ENCODE measurements around the gene LEUTX.
"Not testable (repeated sequence)": the region's sequence is repeated elsewhere in the genome, so short reads cannot be mapped to it uniquely, and the experiment has no call there.

Gene LEUTX, protein sequence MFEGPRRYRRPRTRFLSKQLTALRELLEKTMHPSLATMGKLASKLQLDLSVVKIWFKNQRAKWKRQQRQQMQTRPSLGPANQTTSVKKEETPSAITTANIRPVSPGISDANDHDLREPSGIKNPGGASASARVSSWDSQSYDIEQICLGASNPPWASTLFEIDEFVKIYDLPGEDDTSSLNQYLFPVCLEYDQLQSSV

GRCh38 chr19:39778763-39779162, at the start of gene LEUTX:
TSS of gene LEUTX (plus strand) at chr19:39778854. CDS start at chr19:39778921, 67 bp downstream.
- peak; percentile 12 for DNase-seq (ENCODE audit: low read depth)

DNA sequence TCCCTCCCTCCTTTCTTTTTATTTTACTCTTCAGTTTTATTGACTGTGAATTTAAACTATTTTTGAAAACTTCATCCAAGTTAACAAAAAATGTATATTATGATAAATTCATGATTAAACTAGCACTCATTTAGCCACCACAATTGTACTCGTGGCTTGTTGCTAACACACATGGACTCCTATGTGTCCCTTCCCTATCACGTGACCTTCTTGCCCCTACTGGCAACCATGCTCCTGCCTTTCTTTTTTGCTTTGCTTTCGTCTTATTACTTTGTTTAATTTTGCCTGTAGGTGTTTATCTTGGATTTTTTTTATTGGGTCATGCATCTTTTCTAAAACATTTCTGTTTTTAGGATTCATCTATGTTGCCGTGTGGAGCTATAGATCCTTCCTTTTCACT, 49.1 kb upstream of the LEUTX start:
- no peak for DNase-seq (ENCODE audit: low read depth)

GRCh38 chr19:39731685-39732084, 47.0 kb upstream of the LEUTX start:
- no peak for DNase-seq (ENCODE audit: low read depth)

DNA sequence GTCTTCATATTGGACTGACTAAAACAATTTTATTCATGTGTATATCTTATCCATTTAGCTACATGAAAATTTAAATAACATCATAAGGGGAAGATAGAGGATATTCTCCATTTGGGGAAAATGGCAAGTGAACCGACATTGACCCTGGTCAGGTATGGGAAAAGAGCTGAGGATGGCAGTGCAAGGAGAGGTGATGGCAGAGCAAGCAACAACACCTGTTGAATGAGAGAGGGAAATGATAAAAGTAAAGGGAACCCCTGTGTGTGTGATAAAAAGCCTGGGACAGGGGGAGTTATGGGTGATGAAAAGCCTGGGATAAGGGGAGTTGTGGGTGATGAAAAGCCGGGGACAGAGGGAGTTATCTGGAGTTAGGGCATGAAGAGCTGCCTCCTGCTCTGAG, 44.8 kb upstream of the LEUTX start:
- DNase-seq (ENCODE audit: low read depth): no peak

- no peak for DNase-seq (ENCODE audit: low read depth)
Observed at GRCh38 chr19:39735688-39736087, 43.0 kb upstream of the LEUTX start.

DNA sequence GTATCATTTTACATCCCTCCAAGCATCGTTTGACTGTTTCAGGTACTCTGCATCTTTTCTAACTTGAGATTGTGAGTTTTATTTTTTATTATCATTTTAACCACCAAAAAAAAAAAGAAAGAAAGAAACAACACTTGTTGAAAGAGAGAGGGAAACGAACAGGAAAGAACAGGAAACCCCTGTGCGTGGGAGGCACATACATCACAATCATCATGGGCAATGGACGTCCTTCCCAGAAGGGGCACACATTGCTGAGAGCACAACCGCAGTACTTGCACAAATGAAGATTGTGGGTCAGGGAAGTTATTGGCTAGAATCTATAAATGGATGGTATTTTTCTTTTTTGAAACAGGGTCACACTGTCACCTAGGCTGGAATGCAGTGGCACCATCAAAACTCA, 42.6 kb upstream of the LEUTX start:
- no peak for DNase-seq (ENCODE audit: low read depth)

DNA sequence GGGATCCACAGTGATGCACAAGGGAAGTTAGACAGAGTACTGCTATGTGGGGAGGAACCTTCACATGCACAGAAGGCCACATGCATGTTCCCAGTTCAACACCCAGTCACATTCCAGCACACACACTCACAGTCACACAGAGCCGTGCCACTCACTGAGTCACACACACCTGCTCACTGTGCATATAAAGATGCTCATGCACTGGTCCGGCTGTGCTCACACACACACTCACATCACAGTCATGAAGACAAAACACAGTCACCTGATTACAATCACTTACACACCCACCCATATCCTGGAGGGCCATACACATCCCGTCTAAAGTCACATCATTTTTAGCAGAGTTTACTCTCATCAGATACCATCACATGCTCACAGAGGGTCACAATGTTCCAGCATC, 41.3 kb upstream of the LEUTX start:
- DNase-seq (ENCODE audit: low read depth): no peak

DNA sequence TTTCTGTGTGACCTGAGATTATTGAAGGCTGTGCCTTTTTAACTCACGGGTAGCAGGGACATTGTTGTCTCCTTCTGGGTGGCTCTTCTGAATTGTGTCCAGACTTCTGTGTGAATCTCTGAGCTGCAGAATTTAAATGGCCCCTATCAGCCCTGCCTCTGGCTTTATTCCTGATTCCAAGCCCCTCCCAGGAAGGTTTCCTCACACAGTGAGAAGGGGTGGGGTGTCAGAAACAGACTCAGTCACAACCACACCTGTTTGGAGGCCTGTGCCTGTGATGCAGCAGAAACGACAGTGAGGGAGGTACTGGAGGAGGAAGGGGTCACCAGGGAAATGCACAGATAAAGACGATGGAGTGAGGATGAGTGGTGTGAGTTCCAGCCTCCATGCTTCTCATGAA, 40.8 kb upstream of the LEUTX start, which contains the start of gene CLC:
Gene CLC, minus strand, starts transcription at position 139 of the 400 bp plus-strand sequence. Its CDS starts 77 bp downstream, at position 62.
- no peak for DNase-seq (ENCODE audit: low read depth)

GRCh38 chr19:39738814-39739213, 39.8 kb upstream of the LEUTX start:
- DNase-seq (ENCODE audit: low read depth): no peak

- no peak for DNase-seq (ENCODE audit: low read depth)
Observed at GRCh38 chr19:39740395-39740794, 38.3 kb upstream of the LEUTX start.

DNA sequence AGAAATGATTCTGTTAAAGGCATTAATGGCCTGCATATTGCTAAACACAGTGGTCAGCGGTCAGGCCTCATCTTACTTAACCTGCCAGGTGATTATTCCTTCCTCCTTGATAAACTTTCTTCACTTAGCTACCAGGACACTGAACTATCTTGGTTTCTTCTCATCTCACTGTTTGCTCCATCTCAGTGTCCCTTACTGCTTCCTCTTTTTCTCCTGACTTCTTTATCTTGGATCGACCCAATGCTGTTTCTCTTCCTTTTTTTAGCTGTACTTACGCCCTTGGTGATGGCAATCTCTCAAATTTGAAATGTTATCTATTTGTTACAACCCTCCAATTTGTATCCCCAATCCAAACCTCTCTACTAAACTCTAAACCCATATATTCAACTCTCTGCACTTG, 33.0 kb upstream of the LEUTX start:
- no peak for DNase-seq (ENCODE audit: low read depth)

- no peak for DNase-seq (ENCODE audit: low read depth)
Observed at GRCh38 chr19:39746836-39747529, 31.7 kb upstream of the LEUTX start.

GRCh38 chr19:39749981-39750380, 28.7 kb upstream of the LEUTX start:
- no peak for DNase-seq (ENCODE audit: low read depth)

DNA sequence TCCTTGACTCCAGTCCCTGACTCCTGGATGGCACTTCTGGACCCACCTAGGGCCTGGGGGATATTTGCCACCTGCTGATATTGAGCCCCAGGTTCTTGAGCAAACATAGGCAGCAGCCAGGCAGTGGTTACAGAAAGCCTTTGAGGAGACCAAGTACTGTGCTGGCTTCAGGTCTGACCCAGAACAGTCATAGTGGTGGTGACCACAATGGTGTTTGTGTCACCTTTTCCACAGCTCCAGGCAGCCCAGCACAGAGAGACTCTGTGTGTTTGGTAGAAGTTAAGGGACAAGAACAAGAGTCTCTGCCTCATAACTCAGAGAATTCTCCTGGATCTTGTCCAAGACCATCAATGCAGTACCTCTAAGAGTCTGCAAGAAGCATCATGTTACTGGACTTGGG, 26.3 kb upstream of the LEUTX start:
- no peak for DNase-seq (ENCODE audit: low read depth)

- no peak for DNase-seq (ENCODE audit: low read depth)
Observed at GRCh38 chr19:39752795-39753194, 25.9 kb upstream of the LEUTX start.

DNA sequence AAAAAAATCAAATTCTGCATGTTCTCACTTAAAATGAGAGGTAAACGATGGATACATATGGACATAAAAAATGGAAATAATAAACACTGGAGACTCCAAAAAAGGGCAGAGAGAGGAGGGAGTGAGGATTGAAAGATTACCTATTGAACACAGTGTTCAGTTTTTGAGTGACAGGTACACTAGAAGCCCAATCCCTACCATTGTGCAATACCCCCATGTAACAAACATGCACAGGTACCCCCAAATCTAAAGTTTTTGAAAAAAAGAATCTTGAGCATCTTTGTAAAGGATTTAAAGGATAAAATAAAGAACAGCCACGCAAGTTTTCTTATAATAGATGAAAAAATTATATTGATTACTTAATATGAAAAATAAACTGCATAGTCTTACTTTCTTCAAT, 24.1 kb upstream of the LEUTX start:
- no peak for DNase-seq (ENCODE audit: low read depth)

DNA sequence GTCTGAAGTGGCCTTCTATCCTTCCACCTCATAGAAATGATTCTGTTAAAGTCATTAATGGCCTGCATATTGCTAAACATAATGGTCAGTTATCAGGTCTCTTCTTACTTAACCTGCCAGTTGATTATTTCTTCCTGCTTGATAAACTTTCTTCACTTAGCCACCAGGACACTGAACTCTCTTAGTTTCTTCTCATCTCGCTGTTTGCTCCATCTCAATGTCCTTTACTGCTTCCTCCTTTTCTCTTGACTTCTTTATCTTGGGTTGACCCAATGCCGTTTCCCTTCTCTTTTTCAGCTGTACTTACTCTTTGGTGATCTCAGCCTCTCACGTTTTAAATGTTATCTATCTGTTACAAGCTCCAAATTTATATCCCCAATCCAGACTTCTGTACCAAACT, 23.7 kb upstream of the LEUTX start:
- DNase-seq (ENCODE audit: low read depth): no peak

- no peak for DNase-seq (ENCODE audit: low read depth)
Observed at GRCh38 chr19:39759457-39760184, 19.0 kb upstream of the LEUTX start.

DNA sequence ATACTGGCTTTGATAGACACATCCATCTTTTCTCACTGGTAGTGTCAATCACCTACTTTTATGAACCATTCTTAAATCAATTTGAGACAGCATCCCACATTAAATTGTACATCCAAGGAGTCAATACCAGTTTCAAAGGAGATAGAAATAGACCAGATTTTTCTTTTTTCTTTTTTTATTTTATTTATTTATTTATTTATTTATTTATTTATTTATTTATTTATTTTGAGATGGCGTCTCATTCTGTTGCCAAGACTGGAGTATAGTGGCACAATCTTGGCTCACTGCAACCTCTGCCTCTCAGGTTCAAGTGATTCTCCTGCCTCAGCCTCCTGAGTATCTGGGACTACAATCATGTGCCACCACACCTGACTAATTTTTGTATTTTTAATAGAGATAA, 16.8 kb upstream of the LEUTX start:
- not testable (repeated sequence) for DNase-seq (ENCODE audit: low read depth)

- DNase-seq (ENCODE audit: low read depth): peak; percentile 8
Observed at GRCh38 chr19:39765091-39766076, 13.3 kb upstream of the LEUTX start.

- no peak for DNase-seq (ENCODE audit: low read depth)
Observed at GRCh38 chr19:39768334-39768733, 10.3 kb upstream of the LEUTX start.

GRCh38 chr19:39768786-39769185, 9.9 kb upstream of the LEUTX start:
- DNase-seq (ENCODE audit: low read depth): no peak

All from activated T-cell treated with anti-CD3 and anti-CD28 coated beads for 48 hours (primary cell).